Upper lobe of right lung (tissue), 1 donor: ENCODE results near the gene ZNF618. TPM values are rescaled to one million over a fixed set of nuclear protein-coding genes. Genes with fewer than 3 reads are reported as not detected.

Experiments
- ATAC-seq: fragments of 200-7000 bp; cut with Tn5 transposase; one replicate; pipeline ENCODE4 v1.9.1; 2020; ENCODE audit warnings: mild to moderate bottlenecking, moderate library complexity
- DNase-seq: peaks from one replicate; pipeline ENCODE4 v3.0.0-alpha.2; 2020
- H3K27ac ChIP-seq: fragments of 200-600 bp; one replicate; pipeline ENCODE4 v1.8.0; 2022
- H3K27me3 ChIP-seq: fragments of 200-600 bp; one replicate; pipeline ENCODE4 v1.8.0; 2022; ENCODE audit warnings: mild to moderate bottlenecking
- H3K36me3 ChIP-seq: fragments of 200-600 bp; one replicate; pipeline ENCODE4 v1.8.0; 2022
- H3K4me1 ChIP-seq: fragments of 200-600 bp; one replicate; pipeline ENCODE4 v1.8.0; 2022
- H3K4me3 ChIP-seq: fragments of 200-600 bp; one replicate; pipeline ENCODE4 v1.8.0; 2022; ENCODE audit warnings: mild to moderate bottlenecking
- H3K9me3 ChIP-seq: fragments of 200-600 bp; one replicate; pipeline ENCODE4 v1.8.0; 2022
- CTCF ChIP-seq: fragments of 200-600 bp; IDR thresholded peaks from one replicate; pipeline ENCODE4 v1.8.0; 2022; ENCODE audit warnings: antibody characterized with exemption
- intact Hi-C: fragments of 100-400 bp; cut with DNase I; formaldehyde crosslinking; loops from one replicate; pipeline ENCODE4 v1.11.0; 2022
- total RNA-seq: library from RNA; stranded (reverse); fragmentation: NEBNext Ultra II Directional; extraction: Animal tissue kit (Norgen Biotek cat#: 25700); gene quantifications from one replicate; pipeline ENCODE4 v1.2.1, GENCODE V29; 2021
- donor health status: DM: no; HTN: yes; CAD: no; lungs with severe emphysema.

Gene ZNF618
- total RNA-seq, 1 donor from 2014 or later = 9.8 TPM

GRCh38 chr9:114002986-114003350 lies 126.9 kb downstream of the ZNF618 start:
- TF ChIP-seq CTCF = no peak
- H3K4me1 ChIP-seq = peaks cover 4% of the 10 kb centered on the region
- intact Hi-C loops = no loop called here
- no peaks in the 10 kb centered on the region for H3K27me3 ChIP-seq
- H3K36me3 ChIP-seq = no peaks in the 10 kb centered on the region
- H3K4me3 ChIP-seq = no peak overlapping the region
- H3K9me3 ChIP-seq = no peaks in the 10 kb centered on the region
- no peak for ATAC-seq
- DNase-seq = no peak
- H3K27ac ChIP-seq = no peak overlapping the region

DNA sequence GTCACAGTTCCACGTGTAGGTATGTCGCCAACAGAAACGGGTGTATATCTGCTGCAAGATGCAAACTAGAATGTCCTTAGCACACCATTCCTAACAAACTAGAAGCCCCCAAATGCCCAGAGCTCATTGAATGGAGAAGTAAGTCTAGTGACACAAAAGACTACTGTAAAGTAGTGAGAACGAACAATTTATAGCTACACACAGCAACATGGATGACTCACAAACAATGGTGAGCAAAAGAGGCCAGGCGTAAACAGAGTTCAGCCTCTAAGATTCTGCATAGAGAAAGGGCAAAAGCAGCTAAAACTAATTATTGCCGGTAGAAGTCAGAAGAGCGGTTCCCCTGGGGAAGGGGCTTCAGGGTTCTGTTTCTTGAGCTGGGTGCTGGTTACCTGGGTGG lies 127.2 kb downstream of the ZNF618 start:
- no peak overlapping the region for H3K4me3 ChIP-seq

GRCh38 chr9:114003758-114004157 lies 127.6 kb downstream of the ZNF618 start:
- ATAC-seq (no peak), DNase-seq (no peak)
- TF ChIP-seq CTCF = no peak
- Histone ChIP-seq H3K4me3 (no peak overlapping the region), H3K27ac (peak overlapping the region; percentile 51), H3K9me3 (no peaks in the 10 kb centered on the region), H3K27me3 (no peaks in the 10 kb centered on the region), H3K4me1 (peaks cover 4% of the 10 kb centered on the region), H3K36me3 (no peaks in the 10 kb centered on the region)
- intact Hi-C loops = no loop called here

More for the DNA sequence above, 127.2 kb downstream of the ZNF618 start:
- Histone ChIP-seq H3K27me3 (no peaks in the 10 kb centered on the region), H3K9me3 (no peaks in the 10 kb centered on the region), H3K36me3 (no peaks in the 10 kb centered on the region), H3K27ac (no peak overlapping the region), H3K4me1 (peaks cover 4% of the 10 kb centered on the region)
- ATAC-seq = no peak
- intact Hi-C loops = no loop called here
- no peak for TF ChIP-seq CTCF
- no peak for DNase-seq

GRCh38 chr9:114004221-114004716 lies 128.2 kb downstream of the ZNF618 start:
- Histone ChIP-seq H3K27me3 (no peaks in the 10 kb centered on the region), H3K4me3 (no peak overlapping the region), H3K27ac (peak overlapping the region; percentile 51), H3K9me3 (no peaks in the 10 kb centered on the region), H3K4me1 (peaks cover 4% of the 10 kb centered on the region), H3K36me3 (no peaks in the 10 kb centered on the region)
- intact Hi-C loops = no loop called here
- TF ChIP-seq CTCF = no peak
- peak; percentile 52 for ATAC-seq
- peak; percentile 63 for DNase-seq

- no peaks in the 10 kb centered on the region for H3K9me3 ChIP-seq
- intact Hi-C loops = no loop called here
- no peak for ATAC-seq
- H3K4me3 ChIP-seq = no peak overlapping the region
- no peaks in the 10 kb centered on the region for H3K27me3 ChIP-seq
- no peaks in the 10 kb centered on the region for H3K36me3 ChIP-seq
- peak; percentile 39 for DNase-seq
- H3K27ac ChIP-seq = no peak overlapping the region
- H3K4me1 ChIP-seq = peaks cover 4% of the 10 kb centered on the region
- TF ChIP-seq CTCF = no peak
Observed at GRCh38 chr9:114005371-114006154, 129.5 kb downstream of the ZNF618 start.
